ENCODE data around the gene TMX3. TPM values are rescaled to one million over a fixed set of nuclear protein-coding genes. Genes with fewer than 3 reads are reported as not detected.

Gene TMX3
- total RNA-seq, 1 experiment from 2014 or later, result 33.3 TPM

DNA sequence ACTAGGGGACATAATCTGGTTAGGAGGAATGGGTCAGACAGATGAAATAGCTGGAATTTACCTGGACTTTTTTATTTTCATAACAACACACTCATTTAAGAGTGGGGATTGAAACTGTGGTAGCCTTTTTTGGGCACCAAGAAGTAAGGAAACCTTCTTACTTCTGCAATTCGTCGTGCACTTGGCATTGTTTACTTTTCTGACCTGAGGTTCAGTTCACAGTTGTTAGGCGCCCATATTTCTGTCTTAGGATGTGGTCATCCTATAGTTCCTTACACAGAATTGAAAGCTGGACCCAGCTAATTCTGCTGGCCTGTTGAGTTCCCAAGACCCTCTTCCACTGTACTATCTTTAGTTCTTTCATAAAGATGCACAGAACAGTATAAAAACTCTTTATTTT, 72.9 kb downstream of the TMX3 start:
- Mint-ChIP-seq H3K36me3 (peaks cover 6% of the 10 kb centered on the region; the same call in 1 of the 2 replicates), H3K4me1 (no peaks in the 10 kb centered on the region), H3K9me3 (peaks cover 15% of the 10 kb centered on the region), H3K4me3 (no peak overlapping the region), H3K27ac (no peak overlapping the region), H3K27me3 (ENCODE audit: low read depth) (no peaks in the 10 kb centered on the region)
- ChIA-PET POLR2A (interaction anchor here (0.7 kb wide), 1 partner anchor 445 kb away, joined by 3 read pairs; no protein-coding TSS in a partner anchor), CTCF (no interaction called here)
- TF ChIP-seq, protein P1, sequence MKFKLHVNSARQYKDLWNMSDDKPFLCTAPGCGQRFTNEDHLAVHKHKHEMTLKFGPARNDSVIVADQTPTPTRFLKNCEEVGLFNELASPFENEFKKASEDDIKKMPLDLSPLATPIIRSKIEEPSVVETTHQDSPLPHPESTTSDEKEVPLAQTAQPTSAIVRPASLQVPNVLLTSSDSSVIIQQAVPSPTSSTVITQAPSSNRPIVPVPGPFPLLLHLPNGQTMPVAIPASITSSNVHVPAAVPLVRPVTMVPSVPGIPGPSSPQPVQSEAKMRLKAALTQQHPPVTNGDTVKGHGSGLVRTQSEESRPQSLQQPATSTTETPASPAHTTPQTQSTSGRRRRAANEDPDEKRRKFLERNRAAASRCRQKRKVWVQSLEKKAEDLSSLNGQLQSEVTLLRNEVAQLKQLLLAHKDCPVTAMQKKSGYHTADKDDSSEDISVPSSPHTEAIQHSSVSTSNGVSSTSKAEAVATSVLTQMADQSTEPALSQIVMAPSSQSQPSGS (CRISPR knock-in tag; IDR thresholded peaks at IDR 0.05; ENCODE audit: borderline replicate concordance, low read depth), result no peak
- no peak for TF ChIP-seq GTF2I (CRISPR knock-in tag; conservative IDR thresholded peaks at IDR 0.05)
- TF ChIP-seq FOXP1 (CRISPR knock-in tag; IDR thresholded peaks at IDR 0.05; ENCODE audit: borderline replicate concordance), result no peak
- DNase-seq (ENCODE audit: low spot score), result no peak
- ATAC-seq, result no peak

DNA sequence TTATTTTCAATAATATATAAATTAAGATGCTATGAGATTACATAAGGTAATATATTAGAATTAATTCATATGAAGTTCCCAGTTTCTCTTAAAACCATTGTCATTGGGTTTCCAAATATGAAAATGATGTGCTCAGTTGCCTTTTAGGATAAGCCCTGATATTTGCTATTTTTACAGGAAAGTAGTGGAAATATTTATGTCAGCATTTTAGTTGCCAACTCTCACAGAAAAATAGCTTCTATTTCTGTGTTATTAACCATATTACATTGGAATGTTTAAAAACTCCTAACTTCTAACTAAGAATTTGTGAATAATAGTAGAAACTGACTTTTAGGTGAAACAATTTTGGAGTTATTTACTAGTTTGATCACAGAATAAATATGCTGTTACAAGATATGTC, 74.0 kb downstream of the TMX3 start:
- no peak for TF ChIP-seq GRHL2 (CRISPR knock-in tag; IDR thresholded peaks at IDR 0.05; ENCODE audit: insufficient replicate concordance, severe bottlenecking)
- TF ChIP-seq, protein P2, sequence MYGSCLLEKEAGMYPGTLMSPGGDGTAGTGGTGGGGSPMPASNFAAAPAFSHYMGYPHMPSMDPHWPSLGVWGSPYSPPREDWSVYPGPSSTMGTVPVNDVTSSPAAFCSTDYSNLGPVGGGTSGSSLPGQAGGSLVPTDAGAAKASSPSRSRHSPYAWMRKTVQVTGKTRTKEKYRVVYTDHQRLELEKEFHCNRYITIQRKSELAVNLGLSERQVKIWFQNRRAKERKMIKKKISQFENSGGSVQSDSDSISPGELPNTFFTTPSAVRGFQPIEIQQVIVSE (CRISPR knock-in tag; IDR thresholded peaks at IDR 0.05; ENCODE audit: borderline replicate concordance), result no peak
- TF ChIP-seq, protein P3, sequence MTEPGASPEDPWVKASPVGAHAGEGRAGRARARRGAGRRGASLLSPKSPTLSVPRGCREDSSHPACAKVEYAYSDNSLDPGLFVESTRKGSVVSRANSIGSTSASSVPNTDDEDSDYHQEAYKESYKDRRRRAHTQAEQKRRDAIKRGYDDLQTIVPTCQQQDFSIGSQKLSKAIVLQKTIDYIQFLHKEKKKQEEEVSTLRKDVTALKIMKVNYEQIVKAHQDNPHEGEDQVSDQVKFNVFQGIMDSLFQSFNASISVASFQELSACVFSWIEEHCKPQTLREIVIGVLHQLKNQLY (CRISPR knock-in tag; IDR thresholded peaks at IDR 0.05), result no peak
- TF ChIP-seq, protein P4, sequence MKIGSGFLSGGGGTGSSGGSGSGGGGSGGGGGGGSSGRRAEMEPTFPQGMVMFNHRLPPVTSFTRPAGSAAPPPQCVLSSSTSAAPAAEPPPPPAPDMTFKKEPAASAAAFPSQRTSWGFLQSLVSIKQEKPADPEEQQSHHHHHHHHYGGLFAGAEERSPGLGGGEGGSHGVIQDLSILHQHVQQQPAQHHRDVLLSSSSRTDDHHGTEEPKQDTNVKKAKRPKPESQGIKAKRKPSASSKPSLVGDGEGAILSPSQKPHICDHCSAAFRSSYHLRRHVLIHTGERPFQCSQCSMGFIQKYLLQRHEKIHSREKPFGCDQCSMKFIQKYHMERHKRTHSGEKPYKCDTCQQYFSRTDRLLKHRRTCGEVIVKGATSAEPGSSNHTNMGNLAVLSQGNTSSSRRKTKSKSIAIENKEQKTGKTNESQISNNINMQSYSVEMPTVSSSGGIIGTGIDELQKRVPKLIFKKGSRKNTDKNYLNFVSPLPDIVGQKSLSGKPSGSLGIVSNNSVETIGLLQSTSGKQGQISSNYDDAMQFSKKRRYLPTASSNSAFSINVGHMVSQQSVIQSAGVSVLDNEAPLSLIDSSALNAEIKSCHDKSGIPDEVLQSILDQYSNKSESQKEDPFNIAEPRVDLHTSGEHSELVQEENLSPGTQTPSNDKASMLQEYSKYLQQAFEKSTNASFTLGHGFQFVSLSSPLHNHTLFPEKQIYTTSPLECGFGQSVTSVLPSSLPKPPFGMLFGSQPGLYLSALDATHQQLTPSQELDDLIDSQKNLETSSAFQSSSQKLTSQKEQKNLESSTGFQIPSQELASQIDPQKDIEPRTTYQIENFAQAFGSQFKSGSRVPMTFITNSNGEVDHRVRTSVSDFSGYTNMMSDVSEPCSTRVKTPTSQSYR (CRISPR knock-in tag; IDR thresholded peaks at IDR 0.05), result no peak
- no peak for TF ChIP-seq KAT7 (CRISPR knock-in tag; IDR thresholded peaks at IDR 0.05; ENCODE audit: borderline replicate concordance)
- TF ChIP-seq ZNF263 (CRISPR knock-in tag; IDR thresholded peaks at IDR 0.05; ENCODE audit: low read depth), result no peak
- TF ChIP-seq MXD4 (CRISPR knock-in tag; IDR thresholded peaks at IDR 0.05; ENCODE audit: borderline replicate concordance), result no peak
- TF ChIP-seq, protein P5, sequence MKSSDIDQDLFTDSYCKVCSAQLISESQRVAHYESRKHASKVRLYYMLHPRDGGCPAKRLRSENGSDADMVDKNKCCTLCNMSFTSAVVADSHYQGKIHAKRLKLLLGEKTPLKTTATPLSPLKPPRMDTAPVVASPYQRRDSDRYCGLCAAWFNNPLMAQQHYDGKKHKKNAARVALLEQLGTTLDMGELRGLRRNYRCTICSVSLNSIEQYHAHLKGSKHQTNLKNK (CRISPR knock-in tag; IDR thresholded peaks at IDR 0.05), result no peak
- no peak for TF ChIP-seq ZNF671 (CRISPR knock-in tag; IDR thresholded peaks at IDR 0.05)
- TF ChIP-seq, protein P6, sequence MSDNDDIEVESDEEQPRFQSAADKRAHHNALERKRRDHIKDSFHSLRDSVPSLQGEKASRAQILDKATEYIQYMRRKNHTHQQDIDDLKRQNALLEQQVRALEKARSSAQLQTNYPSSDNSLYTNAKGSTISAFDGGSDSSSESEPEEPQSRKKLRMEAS (CRISPR knock-in tag; IDR thresholded peaks at IDR 0.05), result no peak
- H3K4me1 Mint-ChIP-seq, result no peaks in the 10 kb centered on the region
- no peak overlapping the region for H3K27ac Mint-ChIP-seq
- ATAC-seq, result no peak
- no peaks in the 10 kb centered on the region for H3K27me3 Mint-ChIP-seq (ENCODE audit: low read depth)
- peaks cover 23% of the 10 kb centered on the region for H3K9me3 Mint-ChIP-seq
- DNase-seq (ENCODE audit: low spot score), result no peak
- peaks cover 6% of the 10 kb centered on the region; the same call in 1 of the 2 replicates for H3K36me3 Mint-ChIP-seq
- H3K4me3 Mint-ChIP-seq, result no peak overlapping the region
- ChIA-PET CTCF (no interaction called here), POLR2A (no interaction called here)

DNA sequence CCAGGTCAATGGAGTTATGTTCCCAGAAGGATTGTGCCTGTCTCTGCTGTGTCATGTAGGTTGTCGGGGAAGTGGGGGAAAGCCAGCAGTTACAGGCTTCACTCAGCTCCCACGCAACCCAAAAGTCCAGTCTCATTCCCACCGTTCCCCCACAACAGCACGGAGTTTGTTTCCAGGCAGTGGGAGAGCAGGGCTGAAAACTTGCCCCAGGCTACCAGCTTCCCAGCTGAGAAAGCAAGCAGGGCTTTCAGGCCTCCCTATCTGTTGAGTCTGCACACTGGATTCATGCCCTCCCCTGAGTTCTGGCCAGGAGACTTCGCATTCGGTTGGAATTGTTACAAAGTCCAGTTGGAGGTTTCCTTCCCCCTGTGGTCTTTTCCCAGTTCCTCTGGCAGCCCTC, 76.3 kb downstream of the TMX3 start:
- H3K27me3 Mint-ChIP-seq (ENCODE audit: low read depth), result no peaks in the 10 kb centered on the region
- ChIA-PET CTCF (no interaction called here), POLR2A (no interaction called here)
- H3K4me3 Mint-ChIP-seq, result no peak overlapping the region
- peaks cover 23% of the 10 kb centered on the region for H3K9me3 Mint-ChIP-seq
- DNase-seq (ENCODE audit: low spot score) (no peak), ATAC-seq (no peak)
- no peaks in the 10 kb centered on the region for H3K4me1 Mint-ChIP-seq
- H3K27ac Mint-ChIP-seq, result no peak overlapping the region
- peaks cover 6% of the 10 kb centered on the region; the same call in 1 of the 2 replicates for H3K36me3 Mint-ChIP-seq
- TF ChIP-seq NFE2L1 (CRISPR knock-in tag; IDR thresholded peaks at IDR 0.05), result no peak
- TF ChIP-seq, protein P4 (CRISPR knock-in tag; IDR thresholded peaks at IDR 0.05), result no peak
- TF ChIP-seq, protein P7, sequence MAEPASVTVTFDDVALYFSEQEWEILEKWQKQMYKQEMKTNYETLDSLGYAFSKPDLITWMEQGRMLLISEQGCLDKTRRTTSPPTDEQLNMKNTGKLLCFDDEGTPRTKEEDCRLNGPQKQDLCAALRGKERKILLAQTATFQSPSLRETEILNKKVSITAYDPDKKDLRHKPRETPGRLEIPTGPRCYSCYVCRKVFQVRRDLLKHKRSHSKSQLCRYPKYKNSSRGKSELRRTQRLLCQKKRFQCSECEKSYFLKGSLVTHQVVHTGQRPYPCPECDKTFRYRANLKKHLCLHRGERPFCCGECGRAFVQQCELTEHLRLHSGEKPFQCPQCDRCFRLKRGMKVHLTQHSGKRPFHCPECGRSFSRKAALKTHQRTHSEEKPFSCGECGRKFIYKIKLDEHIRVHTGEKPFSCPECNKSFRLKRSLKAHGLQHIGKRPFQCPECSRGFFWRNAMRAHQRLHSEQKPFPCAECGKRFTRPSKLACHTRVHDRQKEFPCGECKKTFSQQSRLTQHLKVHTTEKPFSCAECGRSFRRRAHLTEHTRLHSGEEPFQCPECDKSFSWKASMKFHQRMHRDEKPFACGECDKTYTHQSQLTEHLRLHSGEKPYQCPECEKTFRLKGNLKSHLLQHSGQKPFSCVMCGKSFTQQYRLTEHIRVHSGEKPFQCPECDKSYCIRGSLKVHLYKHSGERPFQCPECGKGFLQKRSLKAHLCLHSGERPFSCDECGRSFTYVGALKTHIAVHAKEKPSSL (CRISPR knock-in tag; conservative IDR thresholded peaks at IDR 0.05), result no peak
- TF ChIP-seq, protein P8, sequence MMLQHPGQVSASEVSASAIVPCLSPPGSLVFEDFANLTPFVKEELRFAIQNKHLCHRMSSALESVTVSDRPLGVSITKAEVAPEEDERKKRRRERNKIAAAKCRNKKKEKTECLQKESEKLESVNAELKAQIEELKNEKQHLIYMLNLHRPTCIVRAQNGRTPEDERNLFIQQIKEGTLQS (CRISPR knock-in tag; conservative IDR thresholded peaks at IDR 0.05), result no peak
- TF ChIP-seq, protein P9, sequence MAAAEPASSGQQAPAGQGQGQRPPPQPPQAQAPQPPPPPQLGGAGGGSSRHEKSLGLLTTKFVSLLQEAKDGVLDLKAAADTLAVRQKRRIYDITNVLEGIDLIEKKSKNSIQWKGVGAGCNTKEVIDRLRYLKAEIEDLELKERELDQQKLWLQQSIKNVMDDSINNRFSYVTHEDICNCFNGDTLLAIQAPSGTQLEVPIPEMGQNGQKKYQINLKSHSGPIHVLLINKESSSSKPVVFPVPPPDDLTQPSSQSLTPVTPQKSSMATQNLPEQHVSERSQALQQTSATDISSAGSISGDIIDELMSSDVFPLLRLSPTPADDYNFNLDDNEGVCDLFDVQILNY (CRISPR knock-in tag; IDR thresholded peaks at IDR 0.05), result no peak
